A673 (cell line): ENCODE results near the gene SOCS7. TPM values are rescaled to one million over a fixed set of nuclear protein-coding genes. Genes with fewer than 3 reads are reported as not detected.

ENCODE experiments used
- BruUV-seq: library from RNA; stranded (reverse); fragments of 400-500 nt; replicated peaks from 2 replicates; lab custom pipeline; 2021; lab: Mats Ljungman, UMichigan
- CTCF ChIA-PET: fragments of 300-600 bp; sonication (Branson Sonifier 250); formaldehyde crosslinking; loops from one replicate; lab custom pipeline; 2022; ENCODE audit warnings: antibody characterized with exemption; lab: Charles Lee
- POLR2A ChIA-PET: fragments of 300-600 bp; sonication (Branson Sonifier 250); formaldehyde crosslinking; loops from one replicate; lab custom pipeline; 2022; ENCODE audit warnings: antibody characterized with exemption; ENCODE audit not compliant: low non-redundant PET; lab: Charles Lee
- DNase-seq: peaks from one replicate; pipeline ENCODE4 v3.0.0-alpha.2; 2015; ENCODE audit warnings: low spot score
- H3K27ac ChIP-seq: fragments of 200-600 bp; sonication (generic); 2 replicates; pipeline ENCODE4 v1.5.1; 2016; ENCODE audit warnings: mixed run types, low read depth, mild to moderate bottlenecking, mixed read lengths, antibody characterized with exemption, low read length; ENCODE audit not compliant: poor library complexity, severe bottlenecking
- H3K27me3 ChIP-seq: fragments of 200-600 bp; sonication (generic); replicated peaks from 2 replicates; pipeline ENCODE4 v1.6.1; 2017; ENCODE audit warnings: mixed run types, low read depth, mild to moderate bottlenecking, mixed read lengths, antibody characterized with exemption, low read length; ENCODE audit not compliant: insufficient read depth, poor library complexity
- H3K36me3 ChIP-seq: fragments of 200-600 bp; sonication (generic); 2 replicates; pipeline ENCODE4 v1.6.1; 2016; ENCODE audit warnings: mixed run types, mild to moderate bottlenecking, mixed read lengths, antibody characterized with exemption, low read length; ENCODE audit not compliant: insufficient read depth, poor library complexity, severe bottlenecking
- H3K4me1 ChIP-seq: fragments of 200-600 bp; sonication (generic); 2 replicates; pipeline ENCODE4 v1.6.1; 2017; ENCODE audit warnings: mixed run types, mild to moderate bottlenecking, mixed read lengths, antibody characterized with exemption, low read length; ENCODE audit not compliant: insufficient read depth, poor library complexity, severe bottlenecking
- H3K4me3 ChIP-seq: fragments of 200-600 bp; sonication (generic); 2 replicates; pipeline ENCODE4 v1.5.1; 2016; ENCODE audit warnings: low read depth, mixed run types, mild to moderate bottlenecking, mixed read lengths, low read length; ENCODE audit not compliant: poor library complexity, severe bottlenecking
- H3K9me3 ChIP-seq: fragments of 200-600 bp; sonication (generic); 2 replicates; pipeline ENCODE4 v1.6.1; 2016; ENCODE audit warnings: mixed run types, low read depth, mild to moderate bottlenecking, mixed read lengths, antibody characterized with exemption, low read length; ENCODE audit not compliant: poor library complexity, severe bottlenecking
- EZH2 ChIP-seq: fragments of 200-600 bp; sonication (generic); IDR thresholded peaks from 2 replicates; pipeline ENCODE4 v1.6.1; 2017; ENCODE audit warnings: borderline replicate concordance, low read depth, mild to moderate bottlenecking, mixed read lengths, antibody characterized with exemption, low read length; ENCODE audit not compliant: poor library complexity, severe bottlenecking
- intact Hi-C: fragments of 100-400 bp; cut with micrococcal nuclease; formaldehyde crosslinking; loops from one replicate; pipeline ENCODE4 v1.10.0; 2022; ENCODE audit not compliant: unreplicated experiment
- total RNA-seq: library from RNA; stranded (reverse); gene quantifications from 2 replicates; pipeline ENCODE4 v1.2.3, GENCODE V29; 2021
- TF ChIP-seq, protein P1 (sequence below): fragments of 300-800, 200-600 bp; sonication (generic); conservative IDR thresholded peaks from 2 replicates; pipeline ENCODE4 v1.5.1; 2017; ENCODE audit warnings: low read depth, mild to moderate bottlenecking, antibody characterized with exemption, low read length, moderate library complexity, mixed read lengths

Gene SOCS7
- total RNA-seq, 1 experiment from 2014 or later: 15.2 TPM

DNA sequence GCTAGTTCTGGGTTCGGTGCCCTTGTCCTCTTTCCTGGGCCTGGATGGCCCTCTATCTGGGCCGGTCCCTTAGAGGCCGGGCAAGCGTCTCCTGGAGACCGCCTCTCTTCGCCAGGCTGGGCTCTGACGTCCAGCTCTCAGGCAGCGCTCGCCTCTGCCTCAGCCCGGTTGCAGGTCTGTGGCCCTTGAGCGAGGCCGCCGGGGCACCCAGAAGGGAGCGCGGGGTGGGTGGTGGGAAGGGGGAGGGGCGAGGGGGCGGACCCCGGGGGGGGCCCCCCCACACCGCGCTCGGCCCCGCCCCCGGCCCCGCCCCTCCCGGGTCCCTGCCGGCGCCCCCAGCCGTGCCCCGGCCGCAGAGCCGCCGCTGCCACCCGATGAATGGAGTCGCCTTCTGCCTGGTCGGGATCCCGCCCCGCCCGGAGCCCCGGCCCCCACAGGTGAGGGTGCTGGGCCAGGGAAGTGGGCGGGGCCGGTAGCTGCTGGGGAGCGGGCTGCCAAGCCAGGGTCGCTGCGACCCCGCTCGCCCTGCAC, 76.5 kb downstream of the SOCS7 start, which contains the start of gene ARHGAP23:
Gene ARHGAP23, plus strand, starts transcription at position 353 of the 531 bp plus-strand sequence. Its CDS starts 22 bp downstream, at position 375.
- Histone ChIP-seq H3K9me3 (no peaks in the 10 kb centered on the region), H3K36me3 (no peaks in the 10 kb centered on the region), H3K4me3 (peak within 1 kb of the TSS; percentile 54), H3K4me1 (no peaks in the 10 kb centered on the region), H3K27ac (no peak within 1 kb of the TSS), H3K27me3 (no peaks in the 10 kb centered on the region)
- TF ChIP-seq, protein P1, sequence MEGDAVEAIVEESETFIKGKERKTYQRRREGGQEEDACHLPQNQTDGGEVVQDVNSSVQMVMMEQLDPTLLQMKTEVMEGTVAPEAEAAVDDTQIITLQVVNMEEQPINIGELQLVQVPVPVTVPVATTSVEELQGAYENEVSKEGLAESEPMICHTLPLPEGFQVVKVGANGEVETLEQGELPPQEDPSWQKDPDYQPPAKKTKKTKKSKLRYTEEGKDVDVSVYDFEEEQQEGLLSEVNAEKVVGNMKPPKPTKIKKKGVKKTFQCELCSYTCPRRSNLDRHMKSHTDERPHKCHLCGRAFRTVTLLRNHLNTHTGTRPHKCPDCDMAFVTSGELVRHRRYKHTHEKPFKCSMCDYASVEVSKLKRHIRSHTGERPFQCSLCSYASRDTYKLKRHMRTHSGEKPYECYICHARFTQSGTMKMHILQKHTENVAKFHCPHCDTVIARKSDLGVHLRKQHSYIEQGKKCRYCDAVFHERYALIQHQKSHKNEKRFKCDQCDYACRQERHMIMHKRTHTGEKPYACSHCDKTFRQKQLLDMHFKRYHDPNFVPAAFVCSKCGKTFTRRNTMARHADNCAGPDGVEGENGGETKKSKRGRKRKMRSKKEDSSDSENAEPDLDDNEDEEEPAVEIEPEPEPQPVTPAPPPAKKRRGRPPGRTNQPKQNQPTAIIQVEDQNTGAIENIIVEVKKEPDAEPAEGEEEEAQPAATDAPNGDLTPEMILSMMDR: no peak
- TF ChIP-seq EZH2: no peak
- CTCF ChIA-PET: no interaction called here
- BruUV-seq: no TSS peak
- POLR2A ChIA-PET: no interaction called here
- intact Hi-C loops: no loop called here
- peak; percentile 6 for DNase-seq

DNA sequence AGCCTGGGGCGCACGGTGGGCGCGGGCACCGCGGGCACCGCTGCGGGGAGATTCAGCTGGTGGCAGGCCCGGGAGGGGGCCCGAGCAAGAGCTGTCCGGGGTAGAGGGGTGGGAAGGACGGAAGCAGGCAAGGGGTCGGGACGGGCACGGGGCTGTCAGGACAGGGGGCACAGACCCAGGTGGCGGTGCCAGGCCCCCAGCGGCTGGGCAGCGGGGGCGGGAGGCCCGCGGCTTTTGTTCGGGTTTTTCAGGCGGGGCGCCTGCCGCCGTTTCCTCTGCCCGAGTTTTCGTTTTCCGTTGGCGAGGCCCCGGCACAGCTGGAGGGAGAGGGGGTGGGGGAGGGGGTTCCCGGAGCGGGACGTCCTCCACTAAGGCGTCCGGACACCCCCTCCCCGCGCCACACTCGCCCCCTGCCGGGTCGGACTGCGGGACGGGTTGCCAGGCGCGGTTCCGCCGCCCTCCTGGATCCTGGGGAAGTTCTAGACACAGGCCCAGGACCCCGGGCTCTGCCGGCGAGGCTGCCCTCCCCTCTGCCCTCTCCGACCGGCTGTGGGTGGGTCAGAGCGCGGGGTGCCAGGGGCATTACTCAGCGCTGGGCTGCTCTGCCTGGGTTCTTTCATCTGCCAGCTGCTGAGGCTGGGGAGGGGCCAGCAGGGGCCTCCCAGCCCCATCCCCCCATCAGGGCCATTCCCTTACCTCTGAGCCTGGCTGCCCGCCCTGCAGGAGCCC, 77.2 kb downstream of the SOCS7 start:
- POLR2A ChIA-PET: no interaction called here
- H3K4me1 ChIP-seq: no peaks in the 10 kb centered on the region
- CTCF ChIA-PET: no interaction called here
- no TSS peak for BruUV-seq
- intact Hi-C loops: no loop called here
- no peaks in the 10 kb centered on the region for H3K36me3 ChIP-seq
- H3K9me3 ChIP-seq: no peaks in the 10 kb centered on the region
- peak overlapping the region; percentile 54 for H3K4me3 ChIP-seq
- no peak for DNase-seq
- no peak for TF ChIP-seq EZH2
- TF ChIP-seq, protein P1: no peak
- H3K27me3 ChIP-seq: no peaks in the 10 kb centered on the region
- no peak overlapping the region for H3K27ac ChIP-seq

DNA sequence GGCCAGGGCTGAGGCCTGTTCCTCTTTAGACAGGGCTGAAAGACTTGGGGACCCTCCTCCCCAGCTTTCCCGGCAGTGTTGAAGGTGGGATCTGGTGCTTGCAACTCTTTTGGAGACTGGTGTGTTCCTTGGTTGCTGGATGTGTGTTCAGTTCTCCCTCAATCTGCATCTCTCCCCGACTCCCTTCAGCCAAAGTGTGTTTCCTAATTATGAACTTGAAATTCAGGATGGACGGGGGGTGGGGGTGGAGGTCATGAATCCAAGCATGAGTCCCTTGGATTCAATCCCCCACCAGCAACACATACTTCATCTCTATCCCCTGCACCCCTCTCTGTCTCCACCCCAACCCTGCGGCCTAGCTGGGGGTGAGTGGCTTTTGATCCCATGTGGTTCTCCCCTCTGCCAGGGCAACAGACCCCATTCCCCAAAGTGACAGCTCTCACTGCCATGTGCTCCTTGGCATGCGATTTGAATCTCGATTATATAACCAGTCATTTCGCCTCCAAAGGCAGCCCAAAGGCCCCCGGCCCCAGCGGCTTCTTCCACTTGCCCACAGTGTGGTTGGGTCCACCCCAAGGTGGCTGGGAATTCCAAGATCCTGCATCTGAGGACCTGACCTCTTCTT, 77.9 kb downstream of the SOCS7 start:
- ChIA-PET CTCF (no interaction called here), POLR2A (no interaction called here)
- no peak for DNase-seq
- Histone ChIP-seq H3K4me1 (no peaks in the 10 kb centered on the region), H3K4me3 (no peak overlapping the region), H3K9me3 (no peaks in the 10 kb centered on the region), H3K27ac (no peak overlapping the region), H3K36me3 (no peaks in the 10 kb centered on the region), H3K27me3 (no peaks in the 10 kb centered on the region)
- no TSS peak for BruUV-seq
- intact Hi-C loops: no loop called here
- TF ChIP-seq, protein P1: no peak
- no peak for TF ChIP-seq EZH2
